ENCODE data around the gene CDC26.

DNA sequence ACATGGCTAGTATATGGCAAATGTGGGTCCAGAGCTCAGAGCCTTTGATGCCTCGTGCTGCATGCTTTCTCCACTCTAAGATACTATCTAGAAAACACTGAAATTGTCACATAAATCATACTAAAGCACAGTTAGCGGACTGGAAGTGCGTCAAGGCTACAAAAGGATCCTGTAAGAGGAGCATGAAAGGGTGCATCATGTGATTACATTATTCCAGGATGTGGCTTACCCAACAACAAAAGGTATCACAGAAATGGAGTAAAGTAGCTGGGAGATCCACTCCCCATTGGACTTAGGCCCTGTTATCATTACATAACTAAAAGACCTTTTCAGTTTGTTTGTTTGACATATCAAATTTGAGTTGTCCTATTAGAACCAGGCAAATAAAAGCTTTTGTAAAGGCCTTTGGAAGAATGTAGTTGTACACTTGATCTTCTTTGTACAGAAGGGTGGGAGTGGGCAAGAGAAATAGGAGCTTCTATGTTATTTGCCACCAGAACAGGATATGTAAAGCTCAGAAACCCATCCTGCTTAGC is 47.2 kb downstream of the CDC26 start:
- TF ChIP-seq EZH2 (IDR thresholded peaks at IDR 0.05; ENCODE audit: insufficient read depth, poor library complexity, severe bottlenecking) (no peak), EZH2phosphoT487 (IDR thresholded peaks at IDR 0.05; ENCODE audit: insufficient read depth, low read depth) (no peak)
